Vagina (tissue), 2 donors: Measurements from ENCODE around the gene HLA-F.

Experiments used
- POLR2A ChIP-seq, 2 donors: fragments of 450-650 bp; IDR thresholded peaks; one replicate each; pipeline ENCODE4 v1.6.1; 2017; ENCODE audit warnings: antibody characterized with exemption in 2 of 2, mild to moderate bottlenecking in 2 of 2, moderate library complexity in 2 of 2
- TF ChIP-seq, protein P1 (sequence below), 3 experiments: fragments of 450-650 bp in 2 of 3; fragments of 200-600 bp in 1 of 3; sonication (generic) in 1 of 3; IDR thresholded peaks; one replicate each; pipeline ENCODE4 v1.5.1; 2017 to 2019; ENCODE audit warnings: antibody characterized with exemption in 3 of 3, mild to moderate bottlenecking in 2 of 3, moderate library complexity in 2 of 3

GRCh38 chr6:29728875-29729270, 5.6 kb downstream of the HLA-F start:
- TF ChIP-seq, protein P1, sequence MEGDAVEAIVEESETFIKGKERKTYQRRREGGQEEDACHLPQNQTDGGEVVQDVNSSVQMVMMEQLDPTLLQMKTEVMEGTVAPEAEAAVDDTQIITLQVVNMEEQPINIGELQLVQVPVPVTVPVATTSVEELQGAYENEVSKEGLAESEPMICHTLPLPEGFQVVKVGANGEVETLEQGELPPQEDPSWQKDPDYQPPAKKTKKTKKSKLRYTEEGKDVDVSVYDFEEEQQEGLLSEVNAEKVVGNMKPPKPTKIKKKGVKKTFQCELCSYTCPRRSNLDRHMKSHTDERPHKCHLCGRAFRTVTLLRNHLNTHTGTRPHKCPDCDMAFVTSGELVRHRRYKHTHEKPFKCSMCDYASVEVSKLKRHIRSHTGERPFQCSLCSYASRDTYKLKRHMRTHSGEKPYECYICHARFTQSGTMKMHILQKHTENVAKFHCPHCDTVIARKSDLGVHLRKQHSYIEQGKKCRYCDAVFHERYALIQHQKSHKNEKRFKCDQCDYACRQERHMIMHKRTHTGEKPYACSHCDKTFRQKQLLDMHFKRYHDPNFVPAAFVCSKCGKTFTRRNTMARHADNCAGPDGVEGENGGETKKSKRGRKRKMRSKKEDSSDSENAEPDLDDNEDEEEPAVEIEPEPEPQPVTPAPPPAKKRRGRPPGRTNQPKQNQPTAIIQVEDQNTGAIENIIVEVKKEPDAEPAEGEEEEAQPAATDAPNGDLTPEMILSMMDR (IDR thresholded peaks at IDR 0.05), result no peak
- no peak for TF ChIP-seq POLR2A (IDR thresholded peaks at IDR 0.05)
